Naive thymus-derived CD8-positive, alpha-beta T cell (primary cell): Measurements from ENCODE around the gene RAN. TPM values are rescaled to one million over a fixed set of nuclear protein-coding genes. Genes with fewer than 3 reads are reported as not detected.
"Not testable (repeated sequence)": the region's sequence is repeated elsewhere in the genome, so short reads cannot be mapped to it uniquely, and the experiment has no call there.

Experiments
- ATAC-seq, 2 donors: fragments of 150-1000 bp; cut with Tn5 transposase in 1 of 2; sonication (Bioruptor Pico), chemical (Tn5 transposase) in 1 of 2; 1 replicate in 1 of 2; 2 replicates in 1 of 2; pipeline ENCODE4 v1.10.0; 2021; ENCODE audit warnings: mild to moderate bottlenecking in 2 of 2, moderate library complexity in 2 of 2
- POLR2A ChIA-PET: fragments of 350-600 bp; sonication (Branson Sonifier 250); formaldehyde crosslinking; loops from one replicate; lab custom pipeline; 2021; ENCODE audit warnings: antibody characterized with exemption; lab: Charles Lee
- DNase-seq, 10 donors: peaks; one replicate each; pipeline versions ENCODE4 v3.0.0 to v3.0.0-alpha.2; 2020 to 2022
- H3K27ac Mint-ChIP-seq, 10 donors: one replicate each; pipeline ENCODE4 v1.8.0; 2020 to 2022; ENCODE audit warnings: mild to moderate bottlenecking in 10 of 10, mixed read lengths in 10 of 10, moderate library complexity in 4 of 10, inconsistent platforms in 1 of 10
- H3K27me3 Mint-ChIP-seq, 5 donors: one replicate each; pipeline ENCODE4 v1.8.0; 2021 to 2022; ENCODE audit warnings: mixed read lengths in 5 of 5
- H3K36me3 Mint-ChIP-seq, 3 donors: one replicate each; pipeline ENCODE4 v1.8.0; 2020 to 2022; ENCODE audit warnings: mixed read lengths in 3 of 3, mild to moderate bottlenecking in 2 of 3, inconsistent platforms in 1 of 3
- H3K4me1 Mint-ChIP-seq, 4 donors: one replicate each; pipeline ENCODE4 v1.8.0; 2021 to 2022; ENCODE audit warnings: mixed read lengths in 4 of 4
- H3K4me3 Mint-ChIP-seq, 10 donors: one replicate each; pipeline ENCODE4 v1.8.0; 2020 to 2022; ENCODE audit warnings: mild to moderate bottlenecking in 10 of 10, mixed read lengths in 10 of 10, moderate library complexity in 6 of 10, inconsistent platforms in 1 of 10
- H3K9me3 Mint-ChIP-seq, 9 donors: one replicate each; pipeline ENCODE4 v1.8.0; 2020 to 2022; ENCODE audit warnings: mixed read lengths in 9 of 9, mild to moderate bottlenecking in 3 of 9, inconsistent platforms in 1 of 9, moderate library complexity in 1 of 9
- polyA plus RNA-seq, 3 donors: library from polyadenylated mRNA; unstranded; fragments of 300-500 nt; fragmentation: Illumina TruSeq; gene quantifications; one replicate each; pipeline ENCODE4 v1.2.3, GENCODE V29; 2021
- total RNA-seq, 8 experiments: library from RNA in 2 of 8; stranded (reverse) in 2 of 8; gene quantifications; one replicate each; pipeline ENCODE4 v1.2.3 and lab custom pipeline; 2021 to 2026

The RAN gene
- total and polyA plus RNA-seq, 5 experiments from 2014 or later: 325 to 578 (median 522) TPM

DNA sequence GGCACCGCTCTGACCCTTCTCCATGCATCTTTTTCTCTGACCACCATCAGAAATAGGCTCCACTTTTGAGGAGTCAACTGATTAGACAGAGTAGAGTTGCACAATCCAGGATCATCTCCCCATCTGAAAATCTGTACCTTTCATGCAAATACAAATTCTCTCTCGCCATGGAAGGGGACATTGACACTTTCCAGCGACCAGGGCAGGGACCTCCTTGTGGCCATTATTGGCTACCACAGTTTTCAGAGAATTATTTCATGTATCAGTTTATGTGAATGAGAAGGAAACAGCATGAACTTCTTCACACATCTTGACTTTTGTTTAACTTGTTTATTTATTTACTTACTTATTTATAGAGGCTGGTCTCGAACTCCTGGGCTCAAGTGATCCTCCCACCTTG, 13.8 kb upstream of the RAN start:
- DNase-seq (no peak), ATAC-seq (no peak)
- Mint-ChIP-seq H3K36me3 (peaks cover 0 to 8% (median 5%) of the 10 kb centered on the region in 3 donors), H3K27ac (no peak overlapping the region), H3K4me1 (peaks cover 0 to 6% (median 3%) of the 10 kb centered on the region in 4 donors), H3K4me3 (no peak overlapping the region), H3K9me3 (peaks cover 0 to 18% (median 9%) of the 10 kb centered on the region in 9 donors), H3K27me3 (peaks cover 0 to 9% (median 1%) of the 10 kb centered on the region in 5 donors)
- POLR2A ChIA-PET: no interaction called here

GRCh38 chr12:130859161-130859560, 12.7 kb upstream of the RAN start:
- Mint-ChIP-seq H3K4me3 (no peak overlapping the region), H3K36me3 (peaks cover 0 to 8% (median 5%) of the 10 kb centered on the region in 3 donors), H3K27ac (no peak overlapping the region), H3K4me1 (peaks cover 0 to 6% (median 3%) of the 10 kb centered on the region in 4 donors), H3K27me3 (peaks cover 0 to 9% (median 0%) of the 10 kb centered on the region in 5 donors), H3K9me3 (peaks cover 0 to 18% (median 9%) of the 10 kb centered on the region in 9 donors)
- DNase-seq: no peak
- POLR2A ChIA-PET: no interaction called here
- no peak for ATAC-seq

- H3K4me3 Mint-ChIP-seq: no peak overlapping the region
- peaks cover 0 to 9% (median 0%) of the 10 kb centered on the region in 5 donors for H3K27me3 Mint-ChIP-seq
- peaks cover 0 to 8% (median 5%) of the 10 kb centered on the region in 3 donors for H3K36me3 Mint-ChIP-seq
- peaks cover 0 to 18% (median 9%) of the 10 kb centered on the region in 9 donors for H3K9me3 Mint-ChIP-seq
- no peak for DNase-seq
- POLR2A ChIA-PET: no interaction called here
- H3K27ac Mint-ChIP-seq: peak overlapping the region in 2 of 10 donors; percentile 24 to 53
- no peak for ATAC-seq
- peaks cover 0 to 6% (median 3%) of the 10 kb centered on the region in 4 donors for H3K4me1 Mint-ChIP-seq
Observed at GRCh38 chr12:130860311-130860710, 11.6 kb upstream of the RAN start.

GRCh38 chr12:130862161-130862560, 9.7 kb upstream of the RAN start:
- no peak for ATAC-seq
- Mint-ChIP-seq H3K36me3 (peaks cover 0 to 5% (median under 1%) of the 10 kb centered on the region in 3 donors), H3K27me3 (peaks cover 0 to 2% (median 0%) of the 10 kb centered on the region in 5 donors), H3K27ac (peak overlapping the region in 2 of 10 donors; percentile 15 to 52), H3K4me3 (peak overlapping the region in 1 of 10 donors; percentile 34), H3K9me3 (peaks cover 0 to 11% (median 5%) of the 10 kb centered on the region in 9 donors), H3K4me1 (peaks cover 6 to 17% (median 8%) of the 10 kb centered on the region in 4 donors)
- DNase-seq: no peak
- POLR2A ChIA-PET: no interaction called here

DNA sequence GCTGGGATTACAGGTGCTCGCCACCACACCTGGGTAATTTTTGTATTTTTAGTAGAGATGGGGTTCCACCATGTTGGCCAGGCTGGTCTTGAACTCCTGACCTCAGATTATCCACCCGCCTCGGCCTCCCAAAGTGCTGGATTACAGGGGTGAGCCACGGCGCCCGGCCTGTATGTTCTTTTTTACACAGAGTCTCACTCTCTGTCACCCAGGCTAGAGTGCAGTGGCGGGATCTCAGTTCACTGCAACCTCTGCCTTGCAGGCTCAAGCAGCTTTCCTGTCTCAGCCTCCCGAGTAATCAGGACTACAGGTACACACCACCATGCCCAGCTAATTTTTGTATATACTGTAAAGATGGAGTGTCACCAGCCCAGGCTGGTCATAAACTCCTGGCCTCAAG, 9.1 kb upstream of the RAN start:
- POLR2A ChIA-PET, H3K36me3 Mint-ChIP-seq, ATAC-seq, DNase-seq, H3K27me3 Mint-ChIP-seq, H3K4me3 Mint-ChIP-seq, H3K9me3 Mint-ChIP-seq: not testable (repeated sequence)
- peak overlapping the region in 2 of 10 donors; percentile 11 to 74 for H3K27ac Mint-ChIP-seq
- H3K4me1 Mint-ChIP-seq: peaks cover 7 to 20% (median 13%) of the 10 kb centered on the region in 4 donors

DNA sequence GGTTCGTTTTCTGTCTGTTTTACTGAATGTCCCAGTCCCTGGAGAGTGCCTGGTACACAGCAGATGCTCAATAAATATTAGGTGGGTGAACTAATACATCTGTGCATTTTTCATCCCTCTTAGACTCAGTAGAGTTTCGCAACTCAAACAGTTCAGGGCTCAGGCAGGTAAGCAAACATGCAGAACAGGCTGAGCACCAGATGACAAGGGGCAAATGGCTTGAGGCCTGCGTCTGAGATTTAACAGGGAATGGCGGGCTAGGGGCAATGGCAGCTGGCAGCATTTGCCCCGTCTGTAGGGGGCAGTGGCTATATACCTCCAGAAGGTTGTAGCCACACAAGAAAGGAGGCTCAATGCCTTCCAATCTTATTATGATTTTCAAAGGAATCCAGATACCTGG, 8.6 kb upstream of the RAN start:
- peak overlapping the region in 1 of 10 donors; percentile 37 for H3K27ac Mint-ChIP-seq

DNA sequence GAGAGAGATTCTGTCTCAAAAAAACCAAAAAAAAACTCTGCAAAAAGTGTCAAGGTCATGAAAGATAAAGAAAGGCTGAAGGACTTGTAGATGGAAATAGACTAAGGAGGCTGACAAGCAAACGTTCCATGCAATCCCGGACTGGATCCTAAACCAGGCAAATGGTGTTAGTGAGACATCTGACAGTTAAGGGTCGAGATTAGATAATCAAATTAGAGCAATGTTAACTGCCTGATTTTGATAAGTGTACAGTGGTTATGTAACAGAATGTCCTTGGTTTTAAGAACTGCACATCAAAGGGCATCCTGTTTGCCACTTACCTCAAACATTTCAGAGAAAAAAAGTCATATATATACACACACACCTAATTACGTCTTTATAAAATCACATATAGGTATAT, 3.5 kb upstream of the RAN start:
- H3K4me1 Mint-ChIP-seq: peaks cover 20 to 54% (median 48%) of the 10 kb centered on the region in 4 donors
- peak overlapping the region; percentile 91 to 99 (median 97) for H3K27ac Mint-ChIP-seq
- POLR2A ChIA-PET: interaction anchor here (1.3 to 2.8 kb wide), 3 partner anchors 27 to 42 kb away, joined by 4 to 16 read pairs (median 6); partner anchors contain the start of gene STX2

More for the DNA sequence above, 8.6 kb upstream of the RAN start:
- POLR2A ChIA-PET: no interaction called here
- H3K27me3 Mint-ChIP-seq: no peaks in the 10 kb centered on the region
- H3K4me3 Mint-ChIP-seq: no peak overlapping the region
- ATAC-seq: no peak
- no peaks in the 10 kb centered on the region for H3K36me3 Mint-ChIP-seq
- peaks cover 9 to 26% (median 17%) of the 10 kb centered on the region in 4 donors for H3K4me1 Mint-ChIP-seq
- H3K9me3 Mint-ChIP-seq: peaks cover 0 to 8% (median 0%) of the 10 kb centered on the region in 9 donors
- no peak for DNase-seq

DNA sequence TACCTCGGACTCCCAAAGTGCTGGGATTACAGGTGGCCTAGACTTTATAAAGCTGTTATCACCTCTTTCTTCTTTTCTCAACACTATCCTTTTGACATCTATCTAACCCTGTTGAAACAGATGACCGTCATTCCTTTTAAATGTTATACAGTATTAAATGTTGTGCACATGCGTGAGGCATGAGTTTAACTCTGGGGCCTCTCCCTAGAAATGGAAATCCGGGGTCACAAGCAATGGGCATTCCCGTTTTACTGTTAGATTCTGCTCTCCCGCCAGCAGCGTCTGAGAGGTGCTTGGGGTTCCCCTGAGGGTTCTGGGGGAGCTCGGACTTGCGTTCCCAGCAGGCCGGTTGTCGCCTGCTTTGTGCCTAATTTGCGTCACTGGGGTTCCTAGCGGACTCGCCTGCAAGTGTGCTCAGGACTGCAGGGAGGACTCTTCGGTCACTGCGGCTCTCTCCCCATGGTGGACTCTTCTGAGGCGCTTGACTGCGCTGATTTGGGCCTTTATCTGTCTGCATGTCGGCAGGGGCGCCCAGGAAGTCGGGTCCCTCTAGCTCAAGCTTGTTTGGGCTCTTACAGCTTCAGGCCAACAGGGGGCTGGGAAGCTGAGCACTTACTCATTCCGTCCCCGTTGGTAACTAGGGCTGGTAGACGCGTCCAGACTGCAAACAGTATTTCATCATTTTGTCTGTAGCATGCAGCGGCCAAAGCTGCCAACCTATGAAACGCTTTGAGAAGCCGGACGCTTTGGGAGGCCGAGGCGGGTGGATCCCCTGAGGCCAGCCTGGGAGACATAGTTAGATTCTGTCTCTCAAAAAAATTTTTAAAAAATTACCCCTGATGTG, 1.2 kb upstream of the RAN start:
- Mint-ChIP-seq H3K4me1 (peaks cover 29 to 73% (median 65%) of the 10 kb centered on the region in 4 donors), H3K36me3 (peaks cover 9 to 32% (median 15%) of the 10 kb centered on the region in 3 donors), H3K27me3 (no peaks in the 10 kb centered on the region), H3K9me3 (no peaks in the 10 kb centered on the region), H3K27ac (peak overlapping the region; percentile 87 to 98 (median 95)), H3K4me3 (peak overlapping the region; percentile 73 to 91 (median 84))
- ATAC-seq (peak; percentile 37 to 38), DNase-seq (peak; percentile 26 to 82 (median 59))
- POLR2A ChIA-PET: interaction anchor here (2.3 kb wide), 1 partner anchor 31 kb away, joined by 11 read pairs; the partner anchor contains the start of gene STX2

More for the DNA sequence above, 3.5 kb upstream of the RAN start:
- peak; percentile 13 to 49 for ATAC-seq
- Mint-ChIP-seq H3K4me3 (peak overlapping the region; percentile 12 to 80 (median 59)), H3K36me3 (peaks cover 5 to 10% (median 5%) of the 10 kb centered on the region in 3 donors), H3K9me3 (no peaks in the 10 kb centered on the region), H3K27me3 (no peaks in the 10 kb centered on the region)
- DNase-seq: peak in 6 of 10 donors; percentile 13 to 81 (median 56)

GRCh38 chr12:130872179-130873096, 572 bp downstream of the RAN start:
- ATAC-seq (peak; percentile 35 to 46), DNase-seq (peak in 9 of 10 donors; percentile 29 to 69 (median 57))
- H3K27me3 Mint-ChIP-seq: no peaks in the 10 kb centered on the region
- peaks cover 9 to 50% (median 21%) of the 10 kb centered on the region in 3 donors for H3K36me3 Mint-ChIP-seq
- peak overlapping the region; percentile 81 to 94 (median 93) for H3K4me3 Mint-ChIP-seq
- H3K27ac Mint-ChIP-seq: peak overlapping the region; percentile 85 to 96 (median 90)
- POLR2A ChIA-PET: no interaction called here
- H3K4me1 Mint-ChIP-seq: peaks cover 28 to 72% (median 68%) of the 10 kb centered on the region in 4 donors
- no peaks in the 10 kb centered on the region for H3K9me3 Mint-ChIP-seq

DNA sequence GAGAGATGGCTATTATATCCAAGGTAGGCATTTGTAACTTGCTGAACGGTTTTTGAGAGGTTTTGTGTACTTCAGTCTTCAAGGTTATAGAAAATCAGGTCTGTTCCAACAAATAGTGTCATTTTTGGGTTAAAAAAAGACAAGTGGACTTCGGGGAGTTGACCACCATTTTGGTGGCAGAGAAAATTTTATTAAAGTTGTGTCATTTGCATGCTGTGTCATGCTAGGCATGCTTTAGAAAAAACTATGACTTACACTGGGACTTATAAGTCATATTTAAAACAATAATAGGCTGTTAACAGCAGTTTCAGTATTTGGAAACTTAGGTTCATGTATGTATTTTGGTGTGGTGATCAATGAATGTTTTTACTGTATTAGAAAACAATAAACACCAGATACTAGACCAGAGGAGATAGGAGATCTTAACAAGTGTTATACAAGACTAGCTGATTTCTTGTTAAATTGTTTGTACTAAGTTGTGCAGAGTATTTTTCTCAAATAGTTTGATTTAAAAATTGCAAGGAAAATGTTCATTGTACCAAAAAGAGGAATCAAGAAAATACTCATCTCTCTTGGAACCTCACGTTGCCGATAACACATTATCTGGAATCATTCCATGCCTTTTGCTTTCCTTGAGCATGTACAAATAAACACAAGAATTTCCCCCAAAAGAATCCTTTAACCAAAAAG, 1.4 kb downstream of the RAN start:
- no peak for ATAC-seq
- Mint-ChIP-seq H3K4me3 (peak overlapping the region; percentile 81 to 94 (median 93)), H3K27ac (peak overlapping the region; percentile 85 to 96 (median 90)), H3K27me3 (no peaks in the 10 kb centered on the region), H3K36me3 (peaks cover 9 to 56% (median 21%) of the 10 kb centered on the region in 3 donors), H3K4me1 (peaks cover 26 to 67% (median 64%) of the 10 kb centered on the region in 4 donors), H3K9me3 (no peaks in the 10 kb centered on the region)
- no peak for DNase-seq
- POLR2A ChIA-PET: interaction anchor here (1.2 kb wide), 1 partner anchor 35 kb away, joined by 3 read pairs; no protein-coding TSS in a partner anchor

- peak overlapping the region; percentile 38 to 94 (median 93) for H3K4me3 Mint-ChIP-seq
- peak overlapping the region in 7 of 10 donors; percentile 9 to 95 (median 71) for H3K27ac Mint-ChIP-seq
- H3K9me3 Mint-ChIP-seq: no peaks in the 10 kb centered on the region
- no peak for DNase-seq
- H3K36me3 Mint-ChIP-seq: peaks cover 9 to 56% (median 21%) of the 10 kb centered on the region in 3 donors
- ATAC-seq: no peak
- H3K27me3 Mint-ChIP-seq: no peaks in the 10 kb centered on the region
- POLR2A ChIA-PET: interaction anchor here (1.2 kb wide), 1 partner anchor 36 kb away, joined by 3 read pairs; no protein-coding TSS in a partner anchor
- peaks cover 25 to 64% (median 58%) of the 10 kb centered on the region in 4 donors for H3K4me1 Mint-ChIP-seq
Observed at GRCh38 chr12:130873825-130874224, 2.0 kb downstream of the RAN start.
